Measurements from ENCODE around the gene PRR14.
A peak's percentile ranks its signal among the peaks of the same experiment; 100 is the strongest.

The PRR14 gene

DNA sequence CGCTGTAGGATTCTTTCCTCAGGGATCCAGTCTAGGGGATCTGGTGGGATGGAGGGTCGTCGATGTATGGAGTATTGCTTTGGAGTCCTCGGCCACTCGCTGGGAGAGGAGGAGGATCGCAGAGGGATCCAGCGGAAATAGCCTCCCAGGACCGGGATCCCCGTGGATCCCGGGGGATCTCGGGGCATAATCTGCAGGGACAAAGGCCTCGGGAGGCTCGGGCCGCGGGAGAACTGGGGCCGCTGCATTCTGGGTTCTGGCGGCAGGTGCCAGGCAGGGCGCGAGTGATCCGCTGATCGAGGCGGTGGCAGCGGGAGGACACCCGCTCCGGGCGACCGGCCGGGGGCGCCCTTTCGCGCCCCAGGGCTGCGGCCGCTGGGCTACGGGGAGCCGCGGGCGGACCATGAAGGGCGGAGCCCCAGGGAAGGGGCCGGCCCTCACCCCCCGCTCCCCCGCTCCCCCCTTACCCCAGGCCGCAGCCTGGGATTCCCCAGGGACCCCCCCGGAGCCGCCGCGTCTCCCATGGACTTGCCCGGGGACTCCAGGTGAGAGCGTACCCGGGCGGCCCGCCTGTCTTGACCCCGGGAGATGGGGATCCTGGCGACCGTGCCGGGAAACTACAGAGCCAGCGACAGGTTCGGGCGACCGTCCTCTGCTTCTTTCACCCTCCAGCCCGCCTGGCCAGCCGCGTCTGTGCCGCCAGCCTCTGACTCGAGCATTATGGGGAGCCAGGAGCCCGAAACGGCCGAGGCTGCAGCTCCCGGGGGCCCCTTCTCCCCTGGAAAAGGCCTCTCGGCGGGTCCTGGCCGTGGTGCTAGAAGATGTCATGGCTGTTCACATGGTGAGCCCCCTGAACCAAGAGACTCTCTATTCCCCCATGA, 604 bp downstream of the PRR14 start:
- Histone ChIP-seq H2BK5ac (ENCODE audit: low read depth, low read length, poor library complexity, severe bottlenecking) (peak overlapping the region; percentile 74), H2AFZ (ENCODE audit: low read depth, low read length) (peak overlapping the region; percentile 57), H3K9ac (ENCODE audit: low read length) (peak overlapping the region; percentile 96), H2BK120ac (ENCODE audit: low read depth, low read length) (peak overlapping the region; percentile 58), H3K18ac (ENCODE audit: low read depth in 1 of 2, low read length in 2 of 2) (peak overlapping the region; percentile 15 to 96), H3K4me1 (ENCODE audit: control insufficient read depth, insufficient read depth, low read depth, low read length) (peaks cover 11% of the 10 kb centered on the region), H3K4me3 (ENCODE audit: insufficient read depth in 1 of 2, low read depth in 1 of 2, low read length in 2 of 2) (peak overlapping the region; percentile 62 to 97), H3K23ac (ENCODE audit: low read length in 2 of 2) (peak overlapping the region in 1 of 2 experiments; percentile 93), H4K91ac (ENCODE audit: low read length) (peak overlapping the region; percentile 67), H3K14ac (ENCODE audit: low read length in 2 of 2) (peak overlapping the region; percentile 83 to 97), H3K27me3 (ENCODE audit: control insufficient read depth in 1 of 2, insufficient read depth in 1 of 2, low read length in 2 of 2) (no peaks in the 10 kb centered on the region), H4K8ac (ENCODE audit: low read length) (peak overlapping the region; percentile 79), H3K9me3 (ENCODE audit: control insufficient read depth, low read length) (no peaks in the 10 kb centered on the region), H2BK12ac (ENCODE audit: low read length in 2 of 2) (peak overlapping the region in 1 of 2 experiments; percentile 71), H2BK15ac (ENCODE audit: low read depth, poor library complexity, severe bottlenecking) (peak overlapping the region; percentile 91), H3K4ac (ENCODE audit: low read depth in 1 of 2, low read length in 2 of 2) (peak overlapping the region; percentile 56 to 69), H3K4me2 (ENCODE audit: low read length, poor library complexity, severe bottlenecking) (peak overlapping the region; percentile 92), H3K79me1 (replicated peaks; ENCODE audit: low read length, poor library complexity, severe bottlenecking) (peaks cover 33% of the 10 kb centered on the region), H3K36me3 (ENCODE audit: control insufficient read depth in 1 of 2, insufficient read depth in 2 of 2, low read depth in 1 of 2, low read length in 2 of 2) (peaks cover 37% of the 10 kb centered on the region in 2 experiments), H2AK5ac (ENCODE audit: low read length, severe bottlenecking) (no peak overlapping the region), H3K27ac (ENCODE audit: low read length, poor library complexity, severe bottlenecking) (peak overlapping the region; percentile 88)
- peak; percentile 72 for DNase-seq
- WGBS: 2% methylated on average over 51 of the region's 71 CpGs

DNA sequence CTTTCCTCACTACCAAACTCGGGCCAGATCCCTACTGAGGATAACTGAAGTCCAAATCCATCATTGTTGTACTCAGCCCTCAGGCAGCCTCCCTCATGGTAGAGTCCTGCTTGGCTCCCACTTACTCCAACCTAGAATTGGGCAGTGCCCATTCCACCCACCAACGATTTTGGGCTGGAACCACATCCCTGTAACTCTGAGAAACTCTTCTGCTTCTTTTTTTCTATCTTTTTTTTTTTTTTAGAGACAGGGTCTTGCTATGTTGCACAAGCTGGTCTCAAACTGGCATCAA, 1.2 kb downstream of the PRR14 start:
- peak overlapping the region; percentile 12 for H2BK15ac ChIP-seq (ENCODE audit: low read depth, poor library complexity, severe bottlenecking)
- WGBS: 54% methylated on average over 2 of the region's 2 CpGs
- H3K36me3 ChIP-seq (ENCODE audit: control insufficient read depth in 1 of 2, insufficient read depth in 2 of 2, low read depth in 1 of 2, low read length in 2 of 2): peaks cover 38 to 43% of the 10 kb centered on the region in 2 experiments
- H3K9ac ChIP-seq (ENCODE audit: low read length): peak overlapping the region; percentile 96
- peak overlapping the region; percentile 30 for H3K27ac ChIP-seq (ENCODE audit: low read length, poor library complexity, severe bottlenecking)
- H3K4me2 ChIP-seq (ENCODE audit: low read length, poor library complexity, severe bottlenecking): peak overlapping the region; percentile 79
- peak overlapping the region in 1 of 2 experiments; percentile 32 for H3K4ac ChIP-seq (ENCODE audit: low read depth in 1 of 2, low read length in 2 of 2)
- H3K27me3 ChIP-seq (ENCODE audit: control insufficient read depth in 1 of 2, insufficient read depth in 1 of 2, low read length in 2 of 2): no peaks in the 10 kb centered on the region
- peak overlapping the region in 1 of 2 experiments; percentile 93 for H3K23ac ChIP-seq (ENCODE audit: low read length in 2 of 2)
- H3K79me1 ChIP-seq (replicated peaks; ENCODE audit: low read length, poor library complexity, severe bottlenecking): peaks cover 33% of the 10 kb centered on the region
- no peak for DNase-seq
- no peak overlapping the region for H4K8ac ChIP-seq (ENCODE audit: low read length)
- H3K14ac ChIP-seq (ENCODE audit: low read length in 2 of 2): peak overlapping the region; percentile 75 to 83
- no peak overlapping the region for H2BK12ac ChIP-seq (ENCODE audit: low read length in 2 of 2)
- H2BK5ac ChIP-seq (ENCODE audit: low read depth, low read length, poor library complexity, severe bottlenecking): no peak overlapping the region
- H2BK120ac ChIP-seq (ENCODE audit: low read depth, low read length): no peak overlapping the region
- peaks cover 12% of the 10 kb centered on the region for H3K4me1 ChIP-seq (ENCODE audit: control insufficient read depth, insufficient read depth, low read depth, low read length)
- H3K4me3 ChIP-seq (ENCODE audit: insufficient read depth in 1 of 2, low read depth in 1 of 2, low read length in 2 of 2): peak overlapping the region; percentile 62 to 97
- H2AK5ac ChIP-seq (ENCODE audit: low read length, severe bottlenecking): no peak overlapping the region
- H2AFZ ChIP-seq (ENCODE audit: low read depth, low read length): no peak overlapping the region
- no peak overlapping the region for H3K18ac ChIP-seq (ENCODE audit: low read depth in 1 of 2, low read length in 2 of 2)
- no peaks in the 10 kb centered on the region for H3K9me3 ChIP-seq (ENCODE audit: control insufficient read depth, low read length)
- no peak overlapping the region for H4K91ac ChIP-seq (ENCODE audit: low read length)

DNA sequence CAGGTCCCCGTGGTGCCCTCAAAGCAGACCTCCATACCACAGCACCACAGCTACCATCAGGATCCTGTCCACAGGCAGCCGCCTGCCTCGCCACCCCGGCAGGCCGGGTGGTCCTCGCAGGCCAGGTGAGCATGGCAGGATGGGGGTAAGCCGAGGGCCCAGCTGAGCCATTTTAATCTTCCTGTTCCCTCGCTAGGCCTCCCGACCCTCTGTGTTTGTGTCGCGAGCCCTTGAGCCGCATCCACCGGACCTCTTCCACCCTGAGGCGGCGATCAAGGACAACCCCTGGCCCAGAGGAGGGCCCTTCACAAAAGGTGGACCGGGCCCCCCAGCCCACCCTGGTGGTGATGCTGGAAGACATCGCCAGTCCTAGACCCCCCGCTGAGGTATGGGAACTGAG, 2.0 kb downstream of the PRR14 start:
- H3K4me1 ChIP-seq (ENCODE audit: control insufficient read depth, insufficient read depth, low read depth, low read length): peaks cover 19% of the 10 kb centered on the region
- H2BK15ac ChIP-seq (ENCODE audit: low read depth, poor library complexity, severe bottlenecking): no peak overlapping the region
- no peak overlapping the region for H4K91ac ChIP-seq (ENCODE audit: low read length)
- WGBS: 96% methylated on average over 18 of the region's 18 CpGs
- H2BK5ac ChIP-seq (ENCODE audit: low read depth, low read length, poor library complexity, severe bottlenecking): no peak overlapping the region
- no peak overlapping the region for H4K8ac ChIP-seq (ENCODE audit: low read length)
- no peak overlapping the region for H3K23ac ChIP-seq (ENCODE audit: low read length in 2 of 2)
- no peaks in the 10 kb centered on the region for H3K27me3 ChIP-seq (ENCODE audit: control insufficient read depth in 1 of 2, insufficient read depth in 1 of 2, low read length in 2 of 2)
- no peak overlapping the region for H3K18ac ChIP-seq (ENCODE audit: low read depth in 1 of 2, low read length in 2 of 2)
- H2BK12ac ChIP-seq (ENCODE audit: low read length in 2 of 2): peak overlapping the region in 1 of 2 experiments; percentile 34
- no peak overlapping the region for H3K14ac ChIP-seq (ENCODE audit: low read length in 2 of 2)
- H2BK120ac ChIP-seq (ENCODE audit: low read depth, low read length): no peak overlapping the region
- peak overlapping the region; percentile 96 for H3K9ac ChIP-seq (ENCODE audit: low read length)
- H2AFZ ChIP-seq (ENCODE audit: low read depth, low read length): no peak overlapping the region
- H3K4me3 ChIP-seq (ENCODE audit: insufficient read depth in 1 of 2, low read depth in 1 of 2, low read length in 2 of 2): peak overlapping the region in 1 of 2 experiments; percentile 97
- no peak overlapping the region for H3K4me2 ChIP-seq (ENCODE audit: low read length, poor library complexity, severe bottlenecking)
- H3K36me3 ChIP-seq (ENCODE audit: control insufficient read depth in 1 of 2, insufficient read depth in 2 of 2, low read depth in 1 of 2, low read length in 2 of 2): peaks cover 38 to 46% of the 10 kb centered on the region in 2 experiments
- no peak overlapping the region for H3K27ac ChIP-seq (ENCODE audit: low read length, poor library complexity, severe bottlenecking)
- no peak overlapping the region for H2AK5ac ChIP-seq (ENCODE audit: low read length, severe bottlenecking)
- peak overlapping the region in 1 of 2 experiments; percentile 21 for H3K4ac ChIP-seq (ENCODE audit: low read depth in 1 of 2, low read length in 2 of 2)
- peaks cover 33% of the 10 kb centered on the region for H3K79me1 ChIP-seq (replicated peaks; ENCODE audit: low read length, poor library complexity, severe bottlenecking)
- no peaks in the 10 kb centered on the region for H3K9me3 ChIP-seq (ENCODE audit: control insufficient read depth, low read length)
- no peak for DNase-seq

DNA sequence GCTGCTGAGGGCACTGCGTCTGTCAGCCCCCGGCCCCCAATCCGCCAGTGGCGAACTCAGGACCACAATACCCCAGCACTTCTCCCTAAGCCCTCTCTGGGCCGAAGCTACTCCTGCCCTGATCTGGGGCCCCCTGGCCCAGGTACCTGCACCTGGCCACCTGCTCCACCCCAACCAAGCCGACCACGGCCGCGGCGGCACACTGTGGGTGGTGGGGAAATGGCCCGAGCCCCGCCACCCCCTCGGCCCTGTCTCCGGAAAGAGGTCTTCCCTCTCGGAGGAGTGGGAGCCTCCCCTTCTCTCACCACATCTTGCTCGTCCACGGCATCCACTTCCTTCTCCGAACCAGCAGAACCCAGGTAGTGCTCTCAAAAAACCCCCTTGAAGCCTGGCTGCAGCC, 4.1 kb downstream of the PRR14 start:
- Histone ChIP-seq H2BK15ac (ENCODE audit: low read depth, poor library complexity, severe bottlenecking) (no peak overlapping the region), H3K27me3 (ENCODE audit: control insufficient read depth in 1 of 2, insufficient read depth in 1 of 2, low read length in 2 of 2) (no peaks in the 10 kb centered on the region), H3K18ac (ENCODE audit: low read depth in 1 of 2, low read length in 2 of 2) (no peak overlapping the region), H3K27ac (ENCODE audit: low read length, poor library complexity, severe bottlenecking) (no peak overlapping the region), H4K8ac (ENCODE audit: low read length) (no peak overlapping the region), H3K14ac (ENCODE audit: low read length in 2 of 2) (no peak overlapping the region), H2BK12ac (ENCODE audit: low read length in 2 of 2) (no peak overlapping the region), H3K23ac (ENCODE audit: low read length in 2 of 2) (no peak overlapping the region), H3K79me1 (replicated peaks; ENCODE audit: low read length, poor library complexity, severe bottlenecking) (peaks cover 33% of the 10 kb centered on the region), H2BK5ac (ENCODE audit: low read depth, low read length, poor library complexity, severe bottlenecking) (no peak overlapping the region), H3K9me3 (ENCODE audit: control insufficient read depth, low read length) (no peaks in the 10 kb centered on the region), H3K36me3 (ENCODE audit: control insufficient read depth in 1 of 2, insufficient read depth in 2 of 2, low read depth in 1 of 2, low read length in 2 of 2) (peaks cover 38 to 46% of the 10 kb centered on the region in 2 experiments), H3K4ac (ENCODE audit: low read depth in 1 of 2, low read length in 2 of 2) (no peak overlapping the region), H2AK5ac (ENCODE audit: low read length, severe bottlenecking) (no peak overlapping the region), H3K4me1 (ENCODE audit: control insufficient read depth, insufficient read depth, low read depth, low read length) (peaks cover 19% of the 10 kb centered on the region), H3K9ac (ENCODE audit: low read length) (no peak overlapping the region), H2AFZ (ENCODE audit: low read depth, low read length) (no peak overlapping the region), H3K4me2 (ENCODE audit: low read length, poor library complexity, severe bottlenecking) (no peak overlapping the region), H3K4me3 (ENCODE audit: insufficient read depth in 1 of 2, low read depth in 1 of 2, low read length in 2 of 2) (no peak overlapping the region), H2BK120ac (ENCODE audit: low read depth, low read length) (no peak overlapping the region), H4K91ac (ENCODE audit: low read length) (no peak overlapping the region)
- no peak for DNase-seq
- 97% methylated on average over 18 of the region's 18 CpGs for WGBS
